Hepatocyte (in vitro differentiated cells): ENCODE results near the gene ACP6.

Experiments
- CTCF ChIP-seq: fragments of 200-600 bp; sonication (generic); IDR thresholded peaks from 2 replicates; pipeline ENCODE4 v1.5.1; 2016; ENCODE audit warnings: antibody characterized with exemption, mild to moderate bottlenecking; ENCODE audit not compliant: poor library complexity
- EZH2 ChIP-seq: fragments of 200-600 bp; sonication (generic); IDR thresholded peaks from 2 replicates; pipeline ENCODE4 v1.6.1; 2016; ENCODE audit warnings: antibody characterized with exemption, mild to moderate bottlenecking, borderline replicate concordance

- TF ChIP-seq EZH2 (no peak), CTCF (no peak)
Observed at GRCh38 chr1:147599362-147600118, 70.8 kb downstream of the ACP6 start.
